Measurements from ENCODE around the gene VPS13D.

VPS13D gene

DNA sequence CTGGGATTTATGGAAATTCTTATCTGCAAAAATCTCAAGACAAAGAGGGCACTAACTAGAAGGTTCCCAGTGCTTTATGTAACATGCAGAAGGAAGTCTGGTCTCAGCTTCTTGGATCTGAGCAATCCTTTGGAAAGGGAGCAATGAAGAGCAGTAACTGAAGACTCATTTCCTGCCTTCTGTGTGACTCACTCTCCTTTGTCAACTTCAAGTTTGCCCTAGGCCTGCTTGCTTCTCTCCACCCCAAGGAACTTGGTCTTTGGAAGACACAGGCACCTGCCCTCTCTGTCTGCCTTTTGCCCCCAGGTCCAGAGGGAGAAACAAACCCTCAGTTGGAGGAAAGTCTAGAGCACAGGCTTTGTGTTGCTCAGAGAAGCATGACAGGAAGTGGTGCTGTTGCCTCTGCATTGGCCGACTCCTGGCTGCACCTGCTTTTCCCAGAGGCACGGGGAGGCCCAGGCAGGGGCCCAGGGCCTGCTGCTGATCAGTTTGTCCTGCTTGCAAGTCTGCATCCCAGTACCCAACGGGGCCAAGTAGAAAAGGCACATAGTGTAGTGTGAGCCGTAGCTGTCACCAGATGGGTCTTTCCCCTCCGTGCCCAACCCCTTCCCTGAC is 251.0 kb downstream of the VPS13D start:
- no peak for DNase-seq (ENCODE audit: extremely low read depth in 1 of 2, low read depth in 1 of 2)

GRCh38 chr1:12481928-12482327 is 252.1 kb downstream of the VPS13D start:
- DNase-seq (ENCODE audit: extremely low read depth in 1 of 2, low read depth in 1 of 2), result no peak

GRCh38 chr1:12482988-12483387 is 253.2 kb downstream of the VPS13D start:
- DNase-seq (ENCODE audit: extremely low read depth in 1 of 2, low read depth in 1 of 2), result no peak

DNA sequence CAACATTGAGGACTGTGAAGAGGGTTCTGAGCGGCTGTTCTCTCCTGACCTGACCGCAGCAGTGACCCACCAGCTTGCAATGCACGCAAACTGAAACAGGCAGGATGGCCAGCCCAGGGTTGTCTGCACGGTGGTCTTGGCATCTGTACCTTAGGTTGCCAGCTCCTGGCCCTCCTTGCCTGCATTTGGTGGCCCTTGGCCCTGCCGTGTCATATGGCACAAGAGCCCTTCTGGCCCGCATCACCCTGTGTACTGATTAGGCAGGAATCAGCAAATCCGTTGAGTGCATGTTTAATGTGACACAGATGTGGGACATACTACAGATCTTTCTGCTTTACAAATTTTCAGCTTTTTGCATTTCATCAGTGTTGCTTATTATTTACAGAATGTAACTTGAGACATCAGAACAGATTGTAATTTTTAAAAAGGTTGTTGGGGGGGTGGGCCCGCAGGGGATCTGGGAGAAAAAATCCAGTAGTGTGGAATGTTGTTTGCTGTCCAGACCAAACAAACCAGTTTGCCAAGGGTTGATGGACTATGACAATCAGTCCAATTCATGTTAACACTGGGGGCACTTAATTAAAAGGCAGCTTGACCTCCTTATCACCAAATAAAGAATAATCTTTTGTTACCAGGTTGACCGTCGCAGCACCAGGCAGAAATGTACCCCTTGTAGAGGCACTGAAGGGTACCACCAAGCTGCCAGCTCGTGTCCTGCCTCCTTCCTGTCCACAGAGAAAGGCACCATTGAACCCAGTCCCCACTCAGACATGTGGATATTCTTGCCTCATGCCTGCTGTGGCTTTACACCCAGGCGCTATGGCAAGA is 255.6 kb downstream of the VPS13D start:
- DNase-seq (ENCODE audit: extremely low read depth in 1 of 2, low read depth in 1 of 2), result no peak

DNA sequence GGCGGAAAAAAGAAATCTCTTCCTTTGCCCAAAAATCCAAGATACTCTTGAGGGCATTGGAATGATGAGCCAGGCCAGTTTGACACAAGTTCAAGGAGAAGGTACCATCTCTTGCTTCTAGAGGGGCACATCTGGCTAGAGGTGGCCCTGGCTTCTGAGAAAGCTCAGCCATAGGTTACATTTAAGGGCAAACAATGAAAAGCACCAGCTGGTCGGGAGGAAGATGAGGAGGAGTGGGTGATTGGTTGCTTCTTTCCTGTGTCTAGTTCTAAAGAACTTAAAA is 256.2 kb downstream of the VPS13D start:
- no peak for DNase-seq (ENCODE audit: extremely low read depth in 1 of 2, low read depth in 1 of 2)

DNA sequence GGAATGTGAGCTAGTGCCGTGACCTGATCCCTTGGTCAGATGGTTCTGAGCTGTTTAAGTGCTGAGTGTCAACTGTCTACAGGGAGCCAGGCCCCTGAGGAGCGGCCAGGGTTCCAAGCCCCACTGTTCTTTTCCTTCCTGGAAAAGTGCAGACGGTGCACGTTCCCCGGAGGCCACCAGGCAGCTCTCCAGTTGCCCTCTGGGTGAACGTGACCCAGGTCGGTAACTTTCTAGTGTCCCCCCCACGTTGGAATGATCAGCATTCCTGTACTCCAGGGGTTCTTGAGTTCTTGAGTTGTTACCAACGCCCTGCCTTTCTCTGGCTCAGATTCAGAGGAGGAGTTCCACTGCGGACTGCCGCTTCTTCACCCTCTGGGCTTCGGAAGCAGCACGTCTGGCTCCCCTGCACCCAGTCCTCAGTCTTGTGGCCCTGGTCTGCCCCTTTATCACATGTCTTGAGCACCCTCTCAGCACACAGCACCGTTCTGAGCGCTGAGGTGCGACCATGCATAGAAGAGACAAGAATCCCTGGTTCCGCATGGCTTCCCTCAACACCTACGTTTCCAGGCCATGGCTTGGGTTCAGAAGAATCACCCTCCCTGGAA is 256.7 kb downstream of the VPS13D start:
- no peak for DNase-seq (ENCODE audit: extremely low read depth in 1 of 2, low read depth in 1 of 2)

DNA sequence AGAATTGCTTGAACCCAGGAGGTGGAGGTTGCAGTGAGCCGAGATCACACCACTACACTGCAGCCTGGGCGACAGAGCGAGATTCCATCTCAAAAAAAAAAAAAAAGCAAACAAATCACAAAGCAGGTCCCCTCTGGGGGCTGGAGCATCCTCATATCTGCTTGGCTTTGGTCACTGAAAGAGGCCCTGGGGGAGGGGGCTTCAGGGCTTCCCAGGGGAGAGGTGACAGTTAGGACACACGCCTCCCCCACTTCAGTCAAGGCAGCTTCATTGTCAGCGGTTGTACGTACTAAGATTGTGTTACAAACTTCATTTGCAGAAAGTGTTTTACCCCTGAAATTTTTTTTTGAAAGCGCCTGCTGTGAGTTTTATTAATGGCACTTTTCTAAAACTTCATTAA is 257.7 kb downstream of the VPS13D start:
- no peak for DNase-seq (ENCODE audit: extremely low read depth in 1 of 2, low read depth in 1 of 2)

GRCh38 chr1:12488666-12489354 is 259.0 kb downstream of the VPS13D start:
- DNase-seq (ENCODE audit: extremely low read depth in 1 of 2, low read depth in 1 of 2), result no peak

GRCh38 chr1:12490532-12491142 is 260.8 kb downstream of the VPS13D start:
- DNase-seq (ENCODE audit: extremely low read depth in 1 of 2, low read depth in 1 of 2), result no peak

DNA sequence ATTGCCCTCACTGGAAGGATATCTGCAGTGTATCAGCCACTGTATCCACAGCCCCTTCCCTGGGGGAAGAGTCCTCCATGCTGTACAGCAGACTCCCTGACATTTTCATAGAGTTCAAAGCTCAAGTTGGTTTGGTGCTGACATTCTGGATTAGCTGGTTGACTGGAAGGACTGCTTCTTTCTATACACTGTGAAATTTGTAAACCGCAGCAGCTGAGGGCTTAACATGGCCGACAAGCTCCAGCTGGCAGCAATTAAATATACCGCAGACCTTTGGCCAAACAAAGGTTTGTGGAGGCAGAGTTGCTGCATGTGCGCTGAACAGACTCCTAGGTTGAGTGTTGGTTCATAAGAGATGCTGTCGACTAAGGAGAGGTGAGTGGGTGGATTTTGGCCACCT is 261.8 kb downstream of the VPS13D start:
- no peak for DNase-seq (ENCODE audit: extremely low read depth in 1 of 2, low read depth in 1 of 2)

DNA sequence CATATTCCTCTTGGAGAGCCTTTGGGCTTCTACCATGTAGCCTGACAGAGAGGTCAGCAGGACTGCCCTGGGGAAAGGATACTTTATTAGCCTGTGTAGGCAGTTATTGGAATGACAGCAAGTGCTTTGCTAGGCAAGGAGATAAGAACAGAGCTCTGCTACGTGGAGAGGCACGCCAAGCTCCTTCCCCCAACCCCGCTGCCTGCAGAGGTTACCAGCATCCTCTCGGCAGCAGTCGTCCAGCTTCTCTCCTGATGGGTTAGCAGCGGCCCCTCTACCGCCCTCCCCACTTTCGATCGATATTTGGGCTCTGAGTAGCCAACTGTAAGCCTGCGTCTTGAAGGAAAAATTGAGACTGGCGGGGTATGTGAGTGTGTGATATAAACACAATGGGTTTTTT is 265.9 kb downstream of the VPS13D start:
- DNase-seq (ENCODE audit: extremely low read depth in 1 of 2, low read depth in 1 of 2), result no peak

- DNase-seq (ENCODE audit: extremely low read depth in 1 of 2, low read depth in 1 of 2), result no peak
Measured at GRCh38 chr1:12496154-12496961, 266.5 kb downstream of the VPS13D start.

DNA sequence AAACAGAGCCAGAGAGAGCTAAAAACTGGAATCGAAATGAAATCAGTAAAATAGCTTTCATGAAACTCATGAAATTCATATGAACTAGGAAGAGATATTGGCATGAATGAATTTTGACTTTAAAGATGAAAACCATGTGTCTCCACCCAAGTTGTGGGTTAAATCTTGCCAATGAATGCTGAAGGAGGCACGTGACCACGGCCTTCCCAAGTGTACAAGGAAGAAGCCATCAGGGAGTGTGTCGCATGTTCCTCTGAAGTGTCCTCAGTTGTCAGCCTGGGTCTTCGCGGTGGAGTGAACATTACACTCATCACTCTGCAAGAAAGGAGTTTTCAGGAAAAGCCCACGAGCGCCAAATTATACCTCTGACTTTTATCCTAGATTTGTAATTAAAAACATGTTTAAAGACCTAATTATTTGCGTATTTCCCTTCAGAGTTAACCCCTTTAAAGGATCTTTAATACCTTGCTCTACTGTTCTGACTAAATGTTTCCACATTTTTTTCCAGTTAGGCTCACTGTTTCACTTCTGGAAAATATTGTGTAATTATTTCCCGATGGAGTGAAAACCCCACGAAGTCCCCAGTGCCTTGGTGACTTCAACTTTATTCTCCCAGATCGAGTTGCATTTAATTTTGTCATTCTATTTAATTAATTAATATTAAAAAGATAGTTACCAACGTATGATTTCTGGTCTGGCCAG is 269.9 kb downstream of the VPS13D start:
- DNase-seq (ENCODE audit: extremely low read depth in 1 of 2, low read depth in 1 of 2), result no peak

- DNase-seq (ENCODE audit: extremely low read depth in 1 of 2, low read depth in 1 of 2), result no peak
Measured at GRCh38 chr1:12501661-12502060, 271.8 kb downstream of the VPS13D start.

- DNase-seq (ENCODE audit: extremely low read depth in 1 of 2, low read depth in 1 of 2), result no peak
Measured at GRCh38 chr1:12502336-12503109, 272.7 kb downstream of the VPS13D start.

- DNase-seq (ENCODE audit: extremely low read depth in 1 of 2, low read depth in 1 of 2), result no peak
Measured at GRCh38 chr1:12503709-12504108, 273.9 kb downstream of the VPS13D start.

DNA sequence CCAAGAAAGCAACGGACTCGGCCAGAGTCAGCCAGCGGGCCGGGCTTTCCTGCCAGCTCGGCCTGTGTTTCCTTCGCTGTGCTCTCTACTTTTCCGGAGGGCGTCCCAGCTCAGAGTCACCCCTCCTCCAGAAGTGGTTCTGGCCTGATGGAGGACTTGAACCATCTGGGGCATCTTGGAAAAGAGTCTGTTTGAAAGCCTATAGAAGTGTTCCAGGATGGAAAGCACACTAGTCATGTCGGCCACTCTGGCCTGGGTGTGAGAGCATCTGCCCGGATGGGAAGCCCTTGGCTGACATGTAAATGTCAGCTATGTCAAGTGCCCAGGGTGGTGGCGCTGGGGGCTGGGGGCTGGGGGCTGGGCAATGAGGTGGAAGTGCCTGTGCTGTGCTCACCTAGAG is 274.8 kb downstream of the VPS13D start:
- DNase-seq (ENCODE audit: extremely low read depth in 1 of 2, low read depth in 1 of 2), result no peak

DNA sequence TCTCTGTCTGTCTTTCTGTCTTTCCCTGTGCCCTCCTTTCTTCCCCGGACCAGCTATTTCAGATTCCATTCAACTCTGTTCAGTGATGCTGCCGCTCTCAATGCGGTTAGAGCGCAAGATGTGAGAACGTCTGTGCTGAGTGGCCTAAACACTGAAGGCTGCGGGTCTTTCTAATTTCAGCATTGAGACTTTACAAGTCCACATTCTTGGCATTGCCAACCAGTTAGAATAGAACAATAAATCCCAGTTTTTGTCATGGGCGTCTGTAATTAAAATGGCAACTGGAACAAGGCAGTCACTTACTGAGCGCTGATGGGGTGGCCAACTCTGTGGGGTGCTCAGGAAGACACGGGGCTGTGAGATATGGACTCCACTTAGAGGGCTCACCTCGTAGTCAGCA is 275.4 kb downstream of the VPS13D start:
- DNase-seq (ENCODE audit: extremely low read depth in 1 of 2, low read depth in 1 of 2), result no peak

DNA sequence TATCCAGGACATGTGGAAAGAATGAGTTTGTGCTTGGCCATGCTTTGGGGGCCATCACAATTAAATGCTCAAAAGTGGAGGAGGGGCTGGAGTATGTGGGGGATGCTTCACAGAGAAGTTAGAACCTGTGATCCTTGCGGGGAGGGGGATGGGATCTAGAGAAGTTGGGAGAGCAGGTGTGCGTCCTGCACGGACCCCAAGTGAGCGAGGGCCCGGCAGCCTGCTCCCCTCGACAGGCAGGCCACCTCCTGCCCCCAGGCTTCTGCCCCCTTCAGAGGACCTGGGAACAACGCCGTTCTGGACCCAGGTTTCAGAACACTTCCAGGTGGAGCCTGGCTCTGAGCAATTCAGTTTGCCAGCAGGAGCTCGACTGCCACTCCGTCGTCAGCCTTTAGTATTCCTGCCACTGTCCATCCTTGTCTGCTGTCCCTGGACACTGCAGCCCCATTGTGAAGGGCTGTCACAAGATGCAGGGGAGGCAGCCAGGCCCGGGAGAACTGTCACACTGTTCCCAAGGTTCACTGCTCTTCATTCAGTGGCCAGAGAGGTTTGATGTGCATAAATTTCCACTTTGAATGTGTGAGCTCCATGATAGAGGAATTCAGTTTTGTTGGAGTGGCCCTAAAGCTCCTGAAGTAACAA is 275.9 kb downstream of the VPS13D start:
- no peak for DNase-seq (ENCODE audit: extremely low read depth in 1 of 2, low read depth in 1 of 2)
